ENCODE data around the gene PDYN.
A peak's percentile ranks its signal among the peaks of the same experiment; 100 is the strongest.

The PDYN gene

DNA sequence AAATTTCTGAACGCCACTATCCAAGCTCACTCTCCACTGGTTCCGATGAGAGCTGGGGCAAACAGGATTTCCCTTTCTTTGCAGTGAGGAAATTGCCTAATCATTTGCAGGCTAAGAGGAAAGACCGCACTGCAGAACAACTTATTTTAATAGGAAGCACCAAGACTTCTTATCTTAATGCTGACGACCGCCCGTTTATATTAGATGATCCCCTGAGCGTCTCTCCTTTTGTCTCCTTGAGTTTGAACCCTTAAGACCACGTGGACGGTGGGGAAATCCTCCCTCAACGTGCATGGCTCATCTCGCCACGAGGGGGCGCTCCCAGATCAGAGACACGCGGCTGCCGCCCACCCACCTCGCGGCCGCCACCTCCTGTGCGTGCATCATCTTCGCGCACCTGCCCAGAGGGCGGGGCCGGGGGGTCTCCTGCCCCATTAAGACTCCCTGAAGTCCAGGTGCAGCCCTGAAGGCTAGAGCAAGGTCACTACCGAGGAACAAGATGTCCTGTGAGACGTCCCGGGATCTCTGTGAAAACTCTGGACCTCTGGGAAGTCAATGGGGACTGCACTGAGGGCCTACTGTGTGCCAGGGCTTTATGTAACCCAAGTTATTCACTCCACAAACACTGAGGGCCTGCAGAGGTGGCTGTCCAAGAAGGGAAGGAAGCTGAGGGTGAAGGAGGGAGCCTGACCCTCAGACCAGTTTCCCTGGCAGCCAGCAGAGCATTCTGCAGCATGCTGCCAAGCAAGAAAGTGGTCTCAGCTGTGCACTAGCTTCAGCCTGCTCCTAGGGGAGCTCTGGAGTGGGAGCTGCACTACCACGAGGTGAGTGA, 28.1 kb downstream of the PDYN start:
- Histone ChIP-seq H3K9me3 (ENCODE audit: control insufficient read depth, low read length) (no peaks in the 10 kb centered on the region), H3K9ac (ENCODE audit: low read length) (peak overlapping the region; percentile 36), H3K36me3 (ENCODE audit: control insufficient read depth, insufficient read depth, low read length, severe bottlenecking) (no peaks in the 10 kb centered on the region), H3K4me1 (ENCODE audit: control insufficient read depth, insufficient read depth, low read length) (peaks cover 3% of the 10 kb centered on the region), H3K4me3 (ENCODE audit: low read length) (peak overlapping the region; percentile 68), H3K27me3 (replicated peaks; ENCODE audit: control insufficient read depth, insufficient read depth, low read length) (peaks cover 51% of the 10 kb centered on the region)
- peak; percentile 85 for DNase-seq (ENCODE audit: low read depth)

GRCh38 chr20:1964659-1965405, 29.0 kb downstream of the PDYN start:
- Histone ChIP-seq H3K9me3 (ENCODE audit: control insufficient read depth, low read length) (no peaks in the 10 kb centered on the region), H3K4me1 (ENCODE audit: control insufficient read depth, insufficient read depth, low read length) (peaks cover 3% of the 10 kb centered on the region), H3K36me3 (ENCODE audit: control insufficient read depth, insufficient read depth, low read length, severe bottlenecking) (no peaks in the 10 kb centered on the region), H3K27me3 (replicated peaks; ENCODE audit: control insufficient read depth, insufficient read depth, low read length) (peaks cover 44% of the 10 kb centered on the region), H3K9ac (ENCODE audit: low read length) (peak overlapping the region; percentile 36), H3K4me3 (ENCODE audit: low read length) (peak overlapping the region; percentile 68)
- DNase-seq (ENCODE audit: low read depth), result no peak

GRCh38 chr20:1964061-1964460, 29.8 kb downstream of the PDYN start:
- peaks cover 39% of the 10 kb centered on the region for H3K27me3 ChIP-seq (replicated peaks; ENCODE audit: control insufficient read depth, insufficient read depth, low read length)
- H3K9me3 ChIP-seq (ENCODE audit: control insufficient read depth, low read length), result no peaks in the 10 kb centered on the region
- no peak for DNase-seq (ENCODE audit: low read depth)

GRCh38 chr20:1961374-1961773, 32.5 kb downstream of the PDYN start:
- no peak for DNase-seq (ENCODE audit: low read depth)
- Histone ChIP-seq H3K36me3 (ENCODE audit: control insufficient read depth, insufficient read depth, low read length, severe bottlenecking) (no peaks in the 10 kb centered on the region), H3K9ac (ENCODE audit: low read length) (no peak overlapping the region), H3K4me3 (ENCODE audit: low read length) (no peak overlapping the region), H3K9me3 (ENCODE audit: control insufficient read depth, low read length) (no peaks in the 10 kb centered on the region), H3K4me1 (ENCODE audit: control insufficient read depth, insufficient read depth, low read length) (peaks cover 3% of the 10 kb centered on the region), H3K27me3 (replicated peaks; ENCODE audit: control insufficient read depth, insufficient read depth, low read length) (peaks cover 18% of the 10 kb centered on the region)

More at GRCh38 chr20:1964061-1964460, 29.8 kb downstream of the PDYN start:
- Histone ChIP-seq H3K4me3 (ENCODE audit: low read length) (no peak overlapping the region), H3K4me1 (ENCODE audit: control insufficient read depth, insufficient read depth, low read length) (peaks cover 3% of the 10 kb centered on the region), H3K36me3 (ENCODE audit: control insufficient read depth, insufficient read depth, low read length, severe bottlenecking) (no peaks in the 10 kb centered on the region), H3K9ac (ENCODE audit: low read length) (no peak overlapping the region)

- no peak overlapping the region for H3K9ac ChIP-seq (ENCODE audit: low read length)
- H3K4me1 ChIP-seq (ENCODE audit: control insufficient read depth, insufficient read depth, low read length), result no peaks in the 10 kb centered on the region
- H3K9me3 ChIP-seq (ENCODE audit: control insufficient read depth, low read length), result no peaks in the 10 kb centered on the region
- H3K27me3 ChIP-seq (replicated peaks; ENCODE audit: control insufficient read depth, insufficient read depth, low read length), result peaks cover 12% of the 10 kb centered on the region
- H3K4me3 ChIP-seq (ENCODE audit: low read length), result no peak overlapping the region
- H3K36me3 ChIP-seq (ENCODE audit: control insufficient read depth, insufficient read depth, low read length, severe bottlenecking), result no peaks in the 10 kb centered on the region
- DNase-seq (ENCODE audit: low read depth), result no peak
Measured at GRCh38 chr20:1959156-1959555, 34.7 kb downstream of the PDYN start.

- Histone ChIP-seq H3K4me3 (ENCODE audit: low read length) (no peak overlapping the region), H3K27me3 (replicated peaks; ENCODE audit: control insufficient read depth, insufficient read depth, low read length) (peaks cover 15% of the 10 kb centered on the region), H3K9me3 (ENCODE audit: control insufficient read depth, low read length) (no peaks in the 10 kb centered on the region), H3K36me3 (ENCODE audit: control insufficient read depth, insufficient read depth, low read length, severe bottlenecking) (no peaks in the 10 kb centered on the region), H3K4me1 (ENCODE audit: control insufficient read depth, insufficient read depth, low read length) (no peaks in the 10 kb centered on the region), H3K9ac (ENCODE audit: low read length) (no peak overlapping the region)
- no peak for DNase-seq (ENCODE audit: low read depth)
Measured at GRCh38 chr20:1958426-1958825, 35.4 kb downstream of the PDYN start.

DNA sequence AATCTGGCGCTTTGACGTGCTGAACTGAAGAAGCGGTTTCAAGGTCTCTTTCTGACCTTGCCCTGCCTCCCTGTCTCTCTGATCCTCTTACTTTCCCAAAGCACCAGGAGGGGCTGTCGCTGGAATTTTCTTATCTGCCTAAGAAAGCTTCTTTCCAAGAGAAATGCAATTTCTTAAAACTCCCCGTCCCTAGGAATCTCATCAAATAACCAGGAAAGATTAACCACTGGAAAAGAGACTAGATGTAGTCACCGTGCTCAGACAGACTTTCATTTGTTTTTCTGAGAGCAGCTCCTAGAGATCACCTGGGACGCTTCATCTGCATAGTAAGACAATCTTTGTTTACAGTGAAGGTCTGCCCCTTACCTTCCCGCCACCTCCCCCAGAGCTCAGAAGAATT, 38.6 kb downstream of the PDYN start:
- Histone ChIP-seq H3K9ac (ENCODE audit: low read length) (no peak overlapping the region), H3K36me3 (ENCODE audit: control insufficient read depth, insufficient read depth, low read length, severe bottlenecking) (no peaks in the 10 kb centered on the region), H3K4me1 (ENCODE audit: control insufficient read depth, insufficient read depth, low read length) (no peaks in the 10 kb centered on the region), H3K9me3 (ENCODE audit: control insufficient read depth, low read length) (no peaks in the 10 kb centered on the region), H3K27me3 (replicated peaks; ENCODE audit: control insufficient read depth, insufficient read depth, low read length) (peaks cover 4% of the 10 kb centered on the region), H3K4me3 (ENCODE audit: low read length) (no peak overlapping the region)
- DNase-seq (ENCODE audit: low read depth), result no peak

DNA sequence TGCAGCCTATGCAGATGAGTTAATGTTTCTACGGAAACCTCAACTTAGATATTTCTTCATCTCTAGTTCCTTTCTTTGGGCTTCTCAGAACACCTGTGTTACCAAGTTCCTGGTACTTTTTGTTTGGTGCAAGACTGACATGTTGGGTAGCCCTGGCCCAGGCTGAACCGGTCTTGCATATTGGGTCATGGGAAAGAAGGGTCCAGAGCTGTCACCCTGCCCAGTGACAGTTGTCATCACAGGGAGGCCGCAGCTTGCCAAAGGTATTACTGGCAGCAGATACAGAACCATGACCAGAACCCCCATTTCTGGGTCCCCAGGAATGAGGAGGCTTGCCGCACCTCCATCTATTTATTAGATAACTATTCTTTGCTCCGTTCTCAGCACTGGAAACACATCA, 40.2 kb downstream of the PDYN start:
- H3K9me3 ChIP-seq (ENCODE audit: control insufficient read depth, low read length), result no peaks in the 10 kb centered on the region
- no peak overlapping the region for H3K9ac ChIP-seq (ENCODE audit: low read length)
- no peak for DNase-seq (ENCODE audit: low read depth)
- H3K27me3 ChIP-seq (replicated peaks; ENCODE audit: control insufficient read depth, insufficient read depth, low read length), result peaks cover 4% of the 10 kb centered on the region
- peaks cover 15% of the 10 kb centered on the region for H3K4me1 ChIP-seq (ENCODE audit: control insufficient read depth, insufficient read depth, low read length)
- H3K4me3 ChIP-seq (ENCODE audit: low read length), result no peak overlapping the region
- H3K36me3 ChIP-seq (ENCODE audit: control insufficient read depth, insufficient read depth, low read length, severe bottlenecking), result no peaks in the 10 kb centered on the region

DNA sequence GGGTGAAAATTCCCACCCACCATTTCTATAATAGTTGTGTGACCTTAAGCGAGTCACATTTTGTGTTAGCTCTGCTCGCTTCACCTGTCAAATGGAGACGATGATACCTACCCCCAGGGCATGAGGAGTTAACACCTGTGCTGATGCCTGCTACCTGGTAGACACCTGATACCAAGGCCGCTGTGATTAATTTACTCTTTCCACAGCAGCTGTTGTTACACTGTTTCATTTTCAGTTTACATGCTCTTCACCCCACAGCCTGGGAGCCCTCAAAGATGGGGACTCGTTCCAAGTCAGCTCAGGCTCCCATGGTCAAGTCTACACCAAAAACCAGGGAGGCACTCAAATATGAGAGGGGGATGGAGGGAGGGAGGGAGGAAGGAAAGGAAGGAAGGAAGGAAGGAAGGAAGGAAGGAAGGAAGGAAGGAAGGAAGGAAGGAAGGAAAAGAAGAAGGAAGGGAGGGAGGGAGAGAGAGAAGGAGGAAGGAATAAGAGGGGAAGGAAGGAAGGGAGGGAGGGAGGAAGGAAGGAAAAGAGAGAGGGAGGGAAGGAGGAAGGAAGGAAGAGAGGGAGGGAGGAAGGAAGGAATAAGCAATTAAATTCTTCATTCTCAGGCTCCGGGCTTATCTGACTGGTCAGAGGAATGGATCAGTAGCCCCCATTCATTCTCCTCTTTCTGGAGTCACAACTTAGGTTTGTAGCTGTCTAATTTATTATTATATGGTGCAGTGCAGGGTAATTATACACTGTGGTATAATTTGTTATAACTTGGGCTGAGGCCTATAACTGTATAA, 40.9 kb downstream of the PDYN start:
- no peak overlapping the region for H3K9ac ChIP-seq (ENCODE audit: low read length)
- peaks cover 15% of the 10 kb centered on the region for H3K4me1 ChIP-seq (ENCODE audit: control insufficient read depth, insufficient read depth, low read length)
- H3K9me3 ChIP-seq (ENCODE audit: control insufficient read depth, low read length), result no peaks in the 10 kb centered on the region
- no peak overlapping the region for H3K4me3 ChIP-seq (ENCODE audit: low read length)
- no peak for DNase-seq (ENCODE audit: low read depth)
- no peaks in the 10 kb centered on the region for H3K36me3 ChIP-seq (ENCODE audit: control insufficient read depth, insufficient read depth, low read length, severe bottlenecking)
- peaks cover 4% of the 10 kb centered on the region for H3K27me3 ChIP-seq (replicated peaks; ENCODE audit: control insufficient read depth, insufficient read depth, low read length)

GRCh38 chr20:1951436-1952115, 42.3 kb downstream of the PDYN start:
- H3K9ac ChIP-seq (ENCODE audit: low read length), result no peak overlapping the region
- H3K9me3 ChIP-seq (ENCODE audit: control insufficient read depth, low read length), result no peaks in the 10 kb centered on the region
- H3K4me3 ChIP-seq (ENCODE audit: low read length), result no peak overlapping the region
- no peaks in the 10 kb centered on the region for H3K36me3 ChIP-seq (ENCODE audit: control insufficient read depth, insufficient read depth, low read length, severe bottlenecking)
- peaks cover 21% of the 10 kb centered on the region for H3K4me1 ChIP-seq (ENCODE audit: control insufficient read depth, insufficient read depth, low read length)
- peaks cover 4% of the 10 kb centered on the region for H3K27me3 ChIP-seq (replicated peaks; ENCODE audit: control insufficient read depth, insufficient read depth, low read length)
- no peak for DNase-seq (ENCODE audit: low read depth)

All from adipocyte (in vitro differentiated cells).